Upper lobe of left lung (tissue), 4 donors: ENCODE results near the gene NT5DC2.

Experiments used
- EP300 ChIP-seq, 4 donors: sonication (generic); formaldehyde crosslinking; IDR thresholded peaks; one replicate each; pipeline ENCODE4 v1.5.1; 2017; ENCODE audit warnings: antibody characterized with exemption in 4 of 4, control low read depth in 2 of 4
- TF ChIP-seq, protein P1 (sequence below), 6 experiments: fragments of 450-650 bp in 4 of 6; fragments of 200-600 bp in 2 of 6; sonication (generic) in 2 of 6; IDR thresholded peaks; one replicate each; pipeline ENCODE4 v1.5.1; 2016 to 2019; ENCODE audit warnings: antibody characterized with exemption in 6 of 6

DNA sequence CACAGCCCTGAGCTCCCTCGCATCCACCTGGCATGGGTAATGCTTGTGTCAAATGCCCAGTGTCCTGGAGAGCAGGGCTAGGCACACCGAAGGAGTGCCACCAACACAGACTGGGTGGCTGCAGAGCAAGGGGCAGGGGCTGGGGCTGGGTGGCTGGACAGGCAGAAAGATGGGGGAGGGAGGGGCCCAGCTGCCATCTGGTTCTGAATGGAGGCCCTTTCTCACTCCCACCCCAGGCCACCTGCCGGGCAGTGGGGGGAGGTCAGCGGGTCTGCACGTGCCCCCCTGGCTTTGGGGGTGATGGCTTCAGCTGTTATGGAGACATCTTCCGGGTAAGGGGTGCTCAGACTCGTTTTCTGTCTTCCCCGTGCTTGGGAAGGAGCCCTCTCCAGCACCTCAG is 21.6 kb downstream of the NT5DC2 start:
- TF ChIP-seq, protein P1, sequence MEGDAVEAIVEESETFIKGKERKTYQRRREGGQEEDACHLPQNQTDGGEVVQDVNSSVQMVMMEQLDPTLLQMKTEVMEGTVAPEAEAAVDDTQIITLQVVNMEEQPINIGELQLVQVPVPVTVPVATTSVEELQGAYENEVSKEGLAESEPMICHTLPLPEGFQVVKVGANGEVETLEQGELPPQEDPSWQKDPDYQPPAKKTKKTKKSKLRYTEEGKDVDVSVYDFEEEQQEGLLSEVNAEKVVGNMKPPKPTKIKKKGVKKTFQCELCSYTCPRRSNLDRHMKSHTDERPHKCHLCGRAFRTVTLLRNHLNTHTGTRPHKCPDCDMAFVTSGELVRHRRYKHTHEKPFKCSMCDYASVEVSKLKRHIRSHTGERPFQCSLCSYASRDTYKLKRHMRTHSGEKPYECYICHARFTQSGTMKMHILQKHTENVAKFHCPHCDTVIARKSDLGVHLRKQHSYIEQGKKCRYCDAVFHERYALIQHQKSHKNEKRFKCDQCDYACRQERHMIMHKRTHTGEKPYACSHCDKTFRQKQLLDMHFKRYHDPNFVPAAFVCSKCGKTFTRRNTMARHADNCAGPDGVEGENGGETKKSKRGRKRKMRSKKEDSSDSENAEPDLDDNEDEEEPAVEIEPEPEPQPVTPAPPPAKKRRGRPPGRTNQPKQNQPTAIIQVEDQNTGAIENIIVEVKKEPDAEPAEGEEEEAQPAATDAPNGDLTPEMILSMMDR (IDR thresholded peaks at IDR 0.05) = no peak
- no peak for TF ChIP-seq EP300 (IDR thresholded peaks at IDR 0.05)
